ENCODE data around the gene FREY1. TPM values are rescaled to one million over a fixed set of nuclear protein-coding genes. Genes with fewer than 3 reads are reported as not detected.
"Not testable (repeated sequence)": the region's sequence is repeated elsewhere in the genome, so short reads cannot be mapped to it uniquely, and the experiment has no call there.

The FREY1 gene
- total RNA-seq, 2 experiments from 2014 or later = 5.7 to 6.0 TPM

GRCh38 chr11:45909594-45910475, 2.8 kb upstream of the FREY1 start:
- Histone ChIP-seq H3K27ac (ENCODE audit: low read depth in 1 of 2, low read length in 2 of 2) (no peak overlapping the region), H3K9me3 (ENCODE audit: control insufficient read depth in 1 of 2, insufficient read depth in 1 of 2, low read length in 2 of 2) (no peaks in the 10 kb centered on the region), H3K4me3 (ENCODE audit: low read length) (no peak overlapping the region), H3K27me3 (ENCODE audit: control insufficient read depth in 1 of 2, insufficient read depth in 2 of 2, low read length in 2 of 2) (no peaks in the 10 kb centered on the region), H3K4me1 (ENCODE audit: insufficient read depth, low read length) (peaks cover 16% of the 10 kb centered on the region), H3K36me3 (ENCODE audit: insufficient read depth, low read length) (peaks cover 55% of the 10 kb centered on the region)
- Mint-ChIP-seq H3K4me3 (no peak overlapping the region), H3K9me3 (no peaks in the 10 kb centered on the region), H3K36me3 (ENCODE audit: low read depth) (peaks cover 39% of the 10 kb centered on the region), H3K27me3 (no peaks in the 10 kb centered on the region), H3K4me1 (ENCODE audit: low read depth) (peaks cover 5% of the 10 kb centered on the region), H3K27ac (no peak overlapping the region)
- no peak for TF ChIP-seq CTCF (IDR thresholded peaks at IDR 0.05)
- ATAC-seq (ENCODE audit: poor library complexity) (no peak), DNase-seq (no peak)
- intact Hi-C loops (cut with DNase I, micrococcal nuclease) = loop anchor here in 1 of 2 experiments (10.0 kb wide), 1 partner anchor 765 kb away; the partner anchor contains the start of gene PRDM11
- ChIA-PET POLR2A (interaction anchor here (1.2 kb wide), 1 partner anchor 8 kb away, joined by 5 read pairs; the partner anchor contains the start of gene PEX16), CTCF (no interaction called here)

- no peaks in the 10 kb centered on the region for H3K27me3 Mint-ChIP-seq
- Histone ChIP-seq H3K27me3 (ENCODE audit: control insufficient read depth in 1 of 2, insufficient read depth in 2 of 2, low read length in 2 of 2) (no peaks in the 10 kb centered on the region), H3K9me3 (ENCODE audit: control insufficient read depth in 1 of 2, insufficient read depth in 1 of 2, low read length in 2 of 2) (no peaks in the 10 kb centered on the region), H3K4me1 (ENCODE audit: insufficient read depth, low read length) (peaks cover 14% of the 10 kb centered on the region), H3K36me3 (ENCODE audit: insufficient read depth, low read length) (peaks cover 36% of the 10 kb centered on the region), H3K4me3 (ENCODE audit: low read length) (no peak overlapping the region), H3K27ac (ENCODE audit: low read depth in 1 of 2, low read length in 2 of 2) (no peak overlapping the region)
- ChIA-PET POLR2A (no interaction called here), CTCF (no interaction called here)
- ATAC-seq (ENCODE audit: poor library complexity) (peak; percentile 21), DNase-seq (no peak)
- peaks cover 5% of the 10 kb centered on the region for H3K4me1 Mint-ChIP-seq (ENCODE audit: low read depth)
- H3K27ac Mint-ChIP-seq = no peak overlapping the region
- peaks cover 23% of the 10 kb centered on the region for H3K36me3 Mint-ChIP-seq (ENCODE audit: low read depth)
- H3K4me3 Mint-ChIP-seq = no peak overlapping the region
- H3K9me3 Mint-ChIP-seq = no peaks in the 10 kb centered on the region
- TF ChIP-seq CTCF (IDR thresholded peaks at IDR 0.05) = no peak
- intact Hi-C loops (cut with DNase I, micrococcal nuclease) = no loop called here
Measured at GRCh38 chr11:45907911-45908370, 870 bp upstream of the FREY1 start.

- intact Hi-C loops (cut with DNase I, micrococcal nuclease) = no loop called here
- ChIA-PET POLR2A (no interaction called here), CTCF (no interaction called here)
- Histone ChIP-seq H3K9me3 (ENCODE audit: control insufficient read depth in 1 of 2, insufficient read depth in 1 of 2, low read length in 2 of 2) (no peaks in the 10 kb centered on the region), H3K4me1 (ENCODE audit: insufficient read depth, low read length) (peaks cover 14% of the 10 kb centered on the region), H3K27ac (ENCODE audit: low read depth in 1 of 2, low read length in 2 of 2) (no peak overlapping the region), H3K36me3 (ENCODE audit: insufficient read depth, low read length) (peaks cover 23% of the 10 kb centered on the region), H3K27me3 (ENCODE audit: control insufficient read depth in 1 of 2, insufficient read depth in 2 of 2, low read length in 2 of 2) (no peaks in the 10 kb centered on the region), H3K4me3 (ENCODE audit: low read length) (no peak overlapping the region)
- Mint-ChIP-seq H3K36me3 (ENCODE audit: low read depth) (peaks cover 17% of the 10 kb centered on the region), H3K27ac (no peak overlapping the region), H3K9me3 (no peaks in the 10 kb centered on the region), H3K4me1 (ENCODE audit: low read depth) (peaks cover 5% of the 10 kb centered on the region), H3K27me3 (peaks cover 5% of the 10 kb centered on the region), H3K4me3 (no peak overlapping the region)
- DNase-seq (peak in 2 of 14 experiments; percentile 40 to 57), ATAC-seq (ENCODE audit: poor library complexity) (no peak)
- TF ChIP-seq CTCF (IDR thresholded peaks at IDR 0.05) = no peak
Measured at GRCh38 chr11:45906096-45906682, 882 bp downstream of the FREY1 start.

- H3K4me1 Mint-ChIP-seq (ENCODE audit: low read depth); intact Hi-C loops (cut with DNase I, micrococcal nuclease); H3K27me3 Mint-ChIP-seq; H3K9me3 Mint-ChIP-seq; POLR2A ChIA-PET; H3K4me3 Mint-ChIP-seq; H3K9me3 ChIP-seq (ENCODE audit: control insufficient read depth in 1 of 2, insufficient read depth in 1 of 2, low read length in 2 of 2); H3K27ac ChIP-seq (ENCODE audit: low read depth in 1 of 2, low read length in 2 of 2); H3K27me3 ChIP-seq (ENCODE audit: control insufficient read depth in 1 of 2, insufficient read depth in 2 of 2, low read length in 2 of 2); DNase-seq; H3K4me3 ChIP-seq (ENCODE audit: low read length); ATAC-seq (ENCODE audit: poor library complexity); H3K27ac Mint-ChIP-seq; CTCF ChIA-PET: not testable (repeated sequence)
- H3K36me3 ChIP-seq (ENCODE audit: insufficient read depth, low read length) = peaks cover 17% of the 10 kb centered on the region
- peaks cover 11% of the 10 kb centered on the region for H3K36me3 Mint-ChIP-seq (ENCODE audit: low read depth)
- peaks cover 16% of the 10 kb centered on the region for H3K4me1 ChIP-seq (ENCODE audit: insufficient read depth, low read length)
Measured at GRCh38 chr11:45905576-45905975, 1.5 kb downstream of the FREY1 start.

Data from CD4-positive, alpha-beta T cell (primary cell).